Duodenal mucosa (tissue), 2 donors: ENCODE results near the gene SHH.

Source experiments
- H3K27ac ChIP-seq: one replicate; pipeline ENCODE4 v1.7.0; 2013; ENCODE audit warnings: low read depth, low read length
- H3K27me3 ChIP-seq, 2 donors: one replicate each; pipeline ENCODE4 v1.7.0; 2013; ENCODE audit warnings: low read length in 2 of 2, control low read depth in 1 of 2; ENCODE audit not compliant: insufficient read depth in 2 of 2, control insufficient read depth in 1 of 2
- H3K36me3 ChIP-seq, 2 donors: one replicate each; pipeline ENCODE4 v1.7.0; 2013; ENCODE audit warnings: low read length in 2 of 2, control low read depth in 1 of 2; ENCODE audit not compliant: insufficient read depth in 2 of 2, control insufficient read depth in 1 of 2
- H3K4me1 ChIP-seq, 2 donors: one replicate each; pipeline ENCODE4 v1.7.0; 2013; ENCODE audit warnings: low read length in 2 of 2, control low read depth in 1 of 2; ENCODE audit not compliant: insufficient read depth in 2 of 2, control insufficient read depth in 1 of 2
- H3K4me3 ChIP-seq, 2 donors: one replicate each; pipeline ENCODE4 v1.7.0; 2013; ENCODE audit warnings: low read length in 2 of 2, low read depth in 1 of 2
- H3K9ac ChIP-seq, 2 donors: one replicate each; pipeline ENCODE4 v1.7.0; 2013; ENCODE audit warnings: low read length in 2 of 2, low read depth in 1 of 2
- H3K9me3 ChIP-seq, 2 donors: one replicate each; pipeline ENCODE4 v1.7.0; 2013; ENCODE audit warnings: low read length in 2 of 2, control low read depth in 1 of 2; ENCODE audit not compliant: control insufficient read depth in 1 of 2

Gene SHH

GRCh38 chr7:155811895-155812761, at the start of gene SHH:
TSS of gene SHH (minus strand) at chr7:155812463. CDS start at chr7:155812122, 341 bp downstream.
- peaks cover 42 to 45% of the 10 kb centered on the region in 2 donors for H3K27me3 ChIP-seq
- peaks cover 24% of the 10 kb centered on the region in 2 donors for H3K4me1 ChIP-seq
- H3K36me3 ChIP-seq, result no peaks in the 10 kb centered on the region
- no peak within 1 kb of the TSS for H3K27ac ChIP-seq
- no peaks in the 10 kb centered on the region for H3K9me3 ChIP-seq
- H3K9ac ChIP-seq, result no peak within 1 kb of the TSS
- H3K4me3 ChIP-seq, result peak within 1 kb of the TSS; percentile 36 to 40

DNA sequence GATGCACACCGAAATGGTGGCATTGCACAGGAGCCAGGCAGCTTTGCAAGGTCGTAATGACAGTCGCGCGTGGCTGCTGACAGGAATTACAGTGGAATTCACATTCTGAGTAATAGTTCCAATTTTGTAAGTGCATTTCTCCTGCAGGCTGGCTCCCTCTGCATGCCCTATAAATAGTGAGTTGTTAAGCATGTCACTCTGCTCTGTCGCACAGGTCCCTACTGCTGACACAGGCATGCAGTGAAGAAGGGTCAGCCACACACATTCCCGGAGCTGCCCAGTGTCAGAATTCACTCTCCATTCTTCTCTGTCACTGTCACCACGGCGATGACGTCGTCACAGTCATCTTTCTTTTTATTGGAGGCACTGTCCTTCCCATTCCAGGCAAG, 49.2 kb upstream of the SHH start:
- Histone ChIP-seq H3K27me3 (no peaks in the 10 kb centered on the region), H3K4me3 (no peak overlapping the region), H3K9me3 (no peaks in the 10 kb centered on the region), H3K36me3 (no peaks in the 10 kb centered on the region), H3K4me1 (peaks cover 14 to 19% of the 10 kb centered on the region in 2 donors), H3K9ac (no peak overlapping the region), H3K27ac (no peak overlapping the region)

DNA sequence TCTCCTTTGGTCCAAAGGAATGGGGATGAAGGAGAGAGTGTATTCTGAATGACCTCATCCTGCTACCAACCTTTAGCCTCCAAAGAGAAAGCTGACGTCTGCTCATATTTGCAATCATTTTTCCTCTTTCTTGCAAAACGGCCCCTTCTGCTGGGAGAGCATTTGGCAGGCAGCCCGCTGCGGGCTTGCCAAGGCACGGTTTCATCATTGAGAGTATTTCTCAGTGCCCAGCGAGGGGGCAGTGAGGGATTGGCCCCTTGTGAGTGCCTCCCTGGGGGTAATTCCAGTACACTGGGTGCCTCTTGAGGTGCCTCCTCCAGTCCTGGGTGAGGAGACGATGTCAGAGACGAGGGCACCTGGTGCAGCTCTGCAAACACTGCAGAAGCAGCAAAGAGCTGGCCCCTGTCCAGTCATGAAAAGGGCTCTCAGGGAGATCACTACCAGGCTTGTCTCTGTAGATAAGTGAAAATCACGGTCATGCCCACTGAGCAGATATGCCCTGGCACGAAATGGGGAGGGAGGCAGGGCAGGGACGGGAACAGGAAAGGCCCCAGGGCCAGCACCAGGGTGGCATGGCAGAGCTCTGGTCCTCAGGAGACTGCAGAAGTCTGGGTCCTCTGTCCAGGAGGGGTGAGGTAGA, 48.7 kb upstream of the SHH start:
- Histone ChIP-seq H3K36me3 (no peaks in the 10 kb centered on the region), H3K4me1 (peaks cover 14% of the 10 kb centered on the region in 2 donors), H3K27me3 (no peaks in the 10 kb centered on the region), H3K4me3 (no peak overlapping the region), H3K9me3 (no peaks in the 10 kb centered on the region), H3K9ac (no peak overlapping the region), H3K27ac (no peak overlapping the region)

- H3K9ac ChIP-seq, result no peak overlapping the region
- H3K4me1 ChIP-seq, result peaks cover 12 to 14% of the 10 kb centered on the region in 2 donors
- no peak overlapping the region for H3K27ac ChIP-seq
- no peaks in the 10 kb centered on the region for H3K9me3 ChIP-seq
- H3K4me3 ChIP-seq, result no peak overlapping the region
- no peaks in the 10 kb centered on the region for H3K27me3 ChIP-seq
- H3K36me3 ChIP-seq, result no peaks in the 10 kb centered on the region
These were observed 48.2 kb upstream of the SHH start for GRCh38 chr7:155860461-155860839.

DNA sequence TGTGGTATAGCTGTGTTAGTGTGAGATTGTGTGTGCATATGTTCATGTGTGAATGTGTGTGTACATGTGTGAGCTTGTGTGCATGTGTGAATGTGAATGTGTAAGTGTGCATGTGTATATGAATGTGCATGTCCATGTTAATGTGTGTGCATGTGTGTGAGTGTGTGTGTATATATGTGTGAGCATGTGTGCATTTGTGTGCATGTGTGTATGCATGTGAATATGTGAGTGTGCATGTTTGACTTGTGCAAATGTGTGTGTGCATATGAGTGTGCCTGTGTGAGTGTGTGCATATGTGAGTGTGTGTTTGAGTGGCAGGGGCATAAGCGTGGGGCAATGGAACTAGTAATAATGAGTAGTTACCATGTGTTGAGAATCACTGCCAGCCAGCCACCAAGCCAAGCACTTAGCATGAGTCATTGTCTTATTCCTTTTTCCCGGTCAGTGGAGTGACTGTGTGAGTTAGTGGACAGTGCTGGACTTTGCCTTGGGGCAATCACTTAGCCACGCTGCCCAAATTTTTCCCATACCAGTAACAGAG, 46.3 kb upstream of the SHH start:
- no peak overlapping the region for H3K9ac ChIP-seq
- no peaks in the 10 kb centered on the region for H3K27me3 ChIP-seq
- peaks cover 12 to 14% of the 10 kb centered on the region in 2 donors for H3K4me1 ChIP-seq
- no peak overlapping the region for H3K27ac ChIP-seq
- no peak overlapping the region for H3K4me3 ChIP-seq
- no peaks in the 10 kb centered on the region for H3K9me3 ChIP-seq
- H3K36me3 ChIP-seq, result no peaks in the 10 kb centered on the region

DNA sequence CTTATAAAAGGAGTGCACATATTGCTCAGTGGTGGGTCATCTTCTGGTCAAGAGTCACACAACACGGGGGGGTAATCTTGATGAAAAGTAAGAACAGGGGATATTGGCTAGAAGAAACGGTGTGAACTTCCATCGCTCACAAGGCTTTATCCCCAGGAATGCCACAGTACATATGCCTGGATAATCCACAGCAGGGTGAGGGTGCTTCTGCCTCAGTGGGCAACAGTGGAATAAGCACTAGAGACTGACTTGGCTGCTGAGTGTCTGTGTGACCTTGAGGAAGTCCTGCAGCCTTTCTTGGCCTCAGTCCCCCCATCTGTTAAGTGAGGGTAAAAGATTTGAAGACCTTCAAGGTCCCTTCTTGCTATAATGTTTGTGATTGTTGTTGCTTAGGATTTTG, 44.9 kb upstream of the SHH start:
- Histone ChIP-seq H3K9me3 (no peaks in the 10 kb centered on the region), H3K4me1 (peaks cover 12 to 14% of the 10 kb centered on the region in 2 donors), H3K9ac (no peak overlapping the region), H3K4me3 (no peak overlapping the region), H3K27me3 (no peaks in the 10 kb centered on the region), H3K36me3 (no peaks in the 10 kb centered on the region), H3K27ac (no peak overlapping the region)

DNA sequence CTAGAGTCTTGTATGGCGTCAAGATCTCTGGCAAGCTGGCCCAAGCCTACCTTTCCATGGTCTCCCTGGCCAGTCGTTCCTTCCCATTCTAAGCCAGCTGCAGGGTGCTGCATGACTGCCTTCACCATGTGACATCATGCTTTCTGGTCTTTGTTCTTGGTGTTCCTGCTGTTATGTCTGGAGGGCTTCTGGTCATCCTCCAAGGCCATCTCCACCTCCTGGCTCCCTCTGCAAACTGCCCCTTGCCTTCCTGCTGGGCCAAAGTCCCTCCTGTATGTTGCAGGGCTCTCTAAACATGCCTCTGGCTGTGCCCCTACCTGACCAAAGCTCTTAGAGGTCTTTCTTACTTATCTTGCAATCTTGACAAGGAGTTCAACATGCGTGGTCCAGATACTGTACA, 44.4 kb upstream of the SHH start:
- H3K27me3 ChIP-seq, result no peaks in the 10 kb centered on the region

GRCh38 chr7:155852426-155853301, 40.4 kb upstream of the SHH start:
- no peak overlapping the region for H3K9ac ChIP-seq
- no peaks in the 10 kb centered on the region for H3K36me3 ChIP-seq
- H3K27me3 ChIP-seq, result no peaks in the 10 kb centered on the region
- no peaks in the 10 kb centered on the region for H3K9me3 ChIP-seq
- no peak overlapping the region for H3K4me3 ChIP-seq
- H3K27ac ChIP-seq, result no peak overlapping the region
- H3K4me1 ChIP-seq, result peaks cover 5 to 9% of the 10 kb centered on the region in 2 donors

More for the DNA sequence above, 44.4 kb upstream of the SHH start:
- H3K27ac ChIP-seq, result no peak overlapping the region
- no peak overlapping the region for H3K9ac ChIP-seq
- H3K4me1 ChIP-seq, result peaks cover 12 to 13% of the 10 kb centered on the region in 2 donors
- H3K9me3 ChIP-seq, result no peaks in the 10 kb centered on the region
- H3K4me3 ChIP-seq, result no peak overlapping the region
- H3K36me3 ChIP-seq, result no peaks in the 10 kb centered on the region

DNA sequence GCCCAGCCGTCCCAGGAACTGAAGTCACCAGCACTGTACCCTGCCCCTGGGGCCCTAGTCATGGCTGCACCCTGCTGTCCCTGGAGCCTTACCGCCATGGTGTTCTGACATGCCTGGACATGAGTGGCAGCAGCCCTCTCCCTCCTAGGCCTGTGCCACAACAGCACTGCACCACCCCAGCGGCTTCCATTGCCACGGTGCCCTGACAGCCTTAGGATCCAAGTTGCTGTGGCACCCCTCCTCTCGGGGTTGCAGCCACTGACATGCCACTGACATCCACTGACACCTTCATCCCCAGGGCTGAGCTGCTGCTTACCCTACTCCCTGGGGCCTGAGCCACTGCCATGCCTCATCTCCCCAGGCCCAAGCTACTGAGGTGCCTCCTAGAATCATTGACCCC, 39.6 kb upstream of the SHH start:
- peaks cover 5 to 9% of the 10 kb centered on the region in 2 donors for H3K4me1 ChIP-seq
- no peak overlapping the region for H3K4me3 ChIP-seq
- H3K27me3 ChIP-seq, result no peaks in the 10 kb centered on the region
- no peaks in the 10 kb centered on the region for H3K36me3 ChIP-seq
- no peak overlapping the region for H3K27ac ChIP-seq
- H3K9ac ChIP-seq, result no peak overlapping the region
- H3K9me3 ChIP-seq, result no peaks in the 10 kb centered on the region
